NCI-H1436 treated with DMSO at 0.1 percent for 48 hours (cell line): Measurements from ENCODE around the gene DIPK1B.

Experiments used
- DNase-seq: peaks from one replicate; lab custom pipeline; 2025; lab: John Stamatoyannopoulos, UW

Gene DIPK1B

GRCh38 chr9:136673088-136673974 is 39.0 kb upstream of the DIPK1B start:
- no peak for DNase-seq

- no peak for DNase-seq
Measured at GRCh38 chr9:136673975-136674785, 38.2 kb upstream of the DIPK1B start.

GRCh38 chr9:136674786-136675349 is 37.5 kb upstream of the DIPK1B start:
- no peak for DNase-seq

GRCh38 chr9:136675477-136676296 is 36.7 kb upstream of the DIPK1B start:
- no peak for DNase-seq

GRCh38 chr9:136676297-136676794 is 36.0 kb upstream of the DIPK1B start:
- DNase-seq, result no peak

GRCh38 chr9:136676920-136677686 is 35.3 kb upstream of the DIPK1B start:
- DNase-seq, result no peak

- DNase-seq, result no peak
Measured at GRCh38 chr9:136678034-136678433, 34.3 kb upstream of the DIPK1B start.

- DNase-seq, result no peak
Measured at GRCh38 chr9:136678624-136679023, 33.7 kb upstream of the DIPK1B start.

GRCh38 chr9:136679431-136679941 is 32.9 kb upstream of the DIPK1B start:
- no peak for DNase-seq

- no peak for DNase-seq
Measured at GRCh38 chr9:136681029-136681428, 31.3 kb upstream of the DIPK1B start.

GRCh38 chr9:136681945-136682699 is 30.2 kb upstream of the DIPK1B start:
- no peak for DNase-seq

GRCh38 chr9:136682710-136683109 is 29.7 kb upstream of the DIPK1B start:
- DNase-seq, result no peak

GRCh38 chr9:136683173-136683745 is 29.1 kb upstream of the DIPK1B start:
- no peak for DNase-seq

GRCh38 chr9:136683755-136684154 is 28.6 kb upstream of the DIPK1B start:
- DNase-seq, result no peak

- DNase-seq, result no peak
Measured at GRCh38 chr9:136684339-136684738, 28.0 kb upstream of the DIPK1B start.

GRCh38 chr9:136684799-136685198 is 27.6 kb upstream of the DIPK1B start:
- no peak for DNase-seq

- DNase-seq, result no peak
Measured at GRCh38 chr9:136685216-136685615, 27.2 kb upstream of the DIPK1B start.

- DNase-seq, result no peak
Measured at GRCh38 chr9:136685790-136686533, 26.4 kb upstream of the DIPK1B start.

- no peak for DNase-seq
Measured at GRCh38 chr9:136686534-136686793, 25.9 kb upstream of the DIPK1B start.
